ENCODE results near the gene TTLL5.

- TF ChIP-seq CTCF (IDR thresholded peaks at IDR 0.05 in 2 of 3, conservative IDR thresholded peaks at IDR 0.05 in 1 of 3; ENCODE audit: insufficient read depth in 2 of 3, low read depth in 1 of 3, low read length in 3 of 3), result no peak
- TF ChIP-seq ZNF639 (CRISPR knock-in tag; conservative IDR thresholded peaks at IDR 0.05 in 1 of 2, IDR thresholded peaks at IDR 0.05 in 1 of 2), result no peak
- no peak for TF ChIP-seq POLR2A (conservative IDR thresholded peaks at IDR 0.05)
- no peak for TF ChIP-seq HMG20A (CRISPR knock-in tag; conservative IDR thresholded peaks at IDR 0.05)
- no peak for TF ChIP-seq ZNF507 (tag; conservative IDR thresholded peaks at IDR 0.05)
- TF ChIP-seq EZH2 (IDR thresholded peaks at IDR 0.05; ENCODE audit: borderline replicate concordance, low read depth, low read length), result no peak
- TF ChIP-seq OTX1 (CRISPR knock-in tag; IDR thresholded peaks at IDR 0.05), result no peak
- no peak for TF ChIP-seq MXD1 (CRISPR knock-in tag; IDR thresholded peaks at IDR 0.05; ENCODE audit: borderline replicate concordance, poor library complexity, severe bottlenecking)
- TF ChIP-seq JUNB (CRISPR knock-in tag; conservative IDR thresholded peaks at IDR 0.05), result no peak
- TF ChIP-seq ZNF263 (CRISPR knock-in tag; IDR thresholded peaks at IDR 0.05; ENCODE audit: borderline replicate concordance), result no peak
- no peak for TF ChIP-seq ZNF133 (CRISPR knock-in tag; IDR thresholded peaks at IDR 0.05)
Measured at GRCh38 chr14:75800792-75801191, 139.7 kb downstream of the TTLL5 start.
